HepG2 (cell line): ENCODE measurements around the gene NOC4L. TPM values are rescaled to one million over a fixed set of nuclear protein-coding genes. Genes with fewer than 3 reads are reported as not detected.

ENCODE experiments used
- ATAC-seq: fragments of 200-7000 bp; cut with Tn5 transposase; 3 replicates; pipeline ENCODE4 v1.9.1; 2020; ENCODE audit warnings: mild to moderate bottlenecking, moderate library complexity
- BruUV-seq: library from RNA; stranded (reverse); fragments of 400-500 nt; replicated peaks from 2 replicates; lab custom pipeline; 2021; lab: Mats Ljungman, UMichigan
- CTCF ChIA-PET: fragments of 300-600 bp; formaldehyde crosslinking; extraction: SDS; loops from one replicate; lab custom pipeline; 2021; ENCODE audit warnings: low total read pairs, inconsistent platforms, low intra/inter-chr PET ratio; lab: Yijun Ruan, JAX
- POLR2A ChIA-PET: fragments of 350-600 bp; sonication (Branson Sonifier 250); formaldehyde crosslinking; loops from one replicate; lab custom pipeline; 2020; ENCODE audit warnings: antibody characterized with exemption, inconsistent platforms; lab: Yijun Ruan, JAX
- DNase-seq: peaks from one replicate; pipeline ENCODE4 v3.0.0-alpha.2; 2015; ENCODE audit warnings: low spot score
- FAIRE-seq: peaks from 3 replicates; lab custom pipeline; 2011; peaks lifted over from hg19 to GRCh38; lab: Jason Lieb, UNC
- H2AFZ ChIP-seq: one replicate; pipeline ENCODE4 v1.6.1; 2011; ENCODE audit warnings: low read length, inconsistent platforms
- H3K27ac ChIP-seq: fragments of 300-600 bp; 3 replicates; pipeline ENCODE4 v1.8.0; 2011; ENCODE audit warnings: mixed run types, mild to moderate bottlenecking, mixed read lengths, low read length, inconsistent platforms; ENCODE audit not compliant: insufficient read depth; ENCODE audit errors: extremely low read length
- H3K27me3 ChIP-seq, 2 experiments: fragments of 200-600 bp in 1 of 2; 2 replicates in 1 of 2; 3 replicates in 1 of 2; pipeline versions ENCODE4 v1.6.0 to v1.8.0; 2011; ENCODE audit warnings: low read length in 2 of 2, mild to moderate bottlenecking in 2 of 2, moderate library complexity in 2 of 2, inconsistent platforms in 1 of 2; ENCODE audit not compliant: insufficient read depth in 2 of 2, control insufficient read depth in 1 of 2
- H3K36me3 ChIP-seq, 2 experiments: fragments of 200-600 bp in 1 of 2; replicated peaks in 1 of 2; 2 replicates in 1 of 2; 3 replicates in 1 of 2; pipeline versions ENCODE4 v1.5.1 to v1.8.0; 2011; ENCODE audit warnings: low read length in 2 of 2, inconsistent platforms in 1 of 2; ENCODE audit not compliant: insufficient read depth in 2 of 2, control insufficient read depth in 1 of 2
- H3K4me1 ChIP-seq: 2 replicates; pipeline ENCODE4 v1.5.1; 2012; ENCODE audit warnings: low read length, inconsistent platforms; ENCODE audit not compliant: insufficient read depth
- H3K4me2 ChIP-seq: 2 replicates; pipeline ENCODE4 v1.6.0; 2011; ENCODE audit warnings: low read depth, low read length, inconsistent platforms
- H3K4me3 ChIP-seq, 3 experiments: fragments of 200-600 bp in 1 of 3; sonication (generic), shearing (Covaris generic) in 1 of 3; replicated peaks in 1 of 3; 2 replicates each; pipeline ENCODE4 v1.5.1; 2011 to 2016; ENCODE audit warnings: low read length in 3 of 3, inconsistent platforms in 2 of 3, low read depth in 2 of 3, mild to moderate bottlenecking in 2 of 3, control low read depth in 1 of 3, mixed read lengths in 1 of 3; ENCODE audit not compliant: insufficient read depth in 1 of 3
- H3K79me2 ChIP-seq: one replicate; pipeline ENCODE4 v1.6.1; 2011; ENCODE audit warnings: low read length, inconsistent platforms; ENCODE audit not compliant: insufficient read depth
- H3K9ac ChIP-seq: 2 replicates; pipeline ENCODE4 v1.6.0; 2011; ENCODE audit warnings: mild to moderate bottlenecking, low read depth, low read length, inconsistent platforms; ENCODE audit not compliant: insufficient read depth
- H3K9me3 ChIP-seq: 2 replicates; pipeline ENCODE4 v1.5.1; 2012; ENCODE audit warnings: mild to moderate bottlenecking, low read length
- H4K20me1 ChIP-seq: 2 replicates; pipeline ENCODE4 v1.6.0; 2011; ENCODE audit warnings: inconsistent platforms, mild to moderate bottlenecking, low read length, moderate library complexity; ENCODE audit not compliant: insufficient read depth
- MNT ChIP-seq: fragments of 450-650 bp; IDR thresholded peaks from 2 replicates; pipeline ENCODE4 v1.6.1; 2016
- ZNF552 ChIP-seq: sonication (generic); formaldehyde crosslinking; IDR thresholded peaks from 2 replicates; pipeline ENCODE4 v1.9.0; 2022; ENCODE audit warnings: missing genetic modification reagents, mild to moderate bottlenecking, borderline replicate concordance
- ZNF749 ChIP-seq: sonication (generic); formaldehyde crosslinking; IDR thresholded peaks from 2 replicates; pipeline ENCODE4 v1.8.0; 2022; ENCODE audit warnings: mild to moderate bottlenecking, missing genetic modification reagents, moderate library complexity, borderline replicate concordance
- ZNF75D ChIP-seq: sonication (generic); formaldehyde crosslinking; IDR thresholded peaks from 2 replicates; pipeline ENCODE4 v1.8.1; 2023; ENCODE audit warnings: missing genetic modification reagents, mild to moderate bottlenecking, borderline replicate concordance
- WGBS: methylation state at CpG from one replicate; pipeline ENCODE4 v1.1.6; 2017; ENCODE audit warnings: low lambda C conversion rate; 5-methylcytosine and 5-hydroxymethylcytosine counted together
- in situ Hi-C: cut with HindIII; loops from 2 replicates; pipeline ENCODE4 v1.10.0; 2017; ENCODE audit warnings: low pct_unique_long_range_greater_than_20kb; ENCODE audit not compliant: extremely low pct_ligation_motif_present
- intact Hi-C: fragments of 100-400 bp; cut with micrococcal nuclease; formaldehyde crosslinking; loops from one replicate; pipeline ENCODE4 v1.10.0; 2022; ENCODE audit not compliant: unreplicated experiment
- polyA plus RNA-seq, 8 experiments: library from polyadenylated mRNA; depleted of rRNA in 3 of 8; stranded (reverse) in 7 of 8; unstranded in 1 of 8; fragments of >200 nt; fragmentation: Illumina TruSeq in 4 of 8; extraction: Trizol in 4 of 8; gene quantifications; 2 replicates each; pipeline versions ENCODE4 v1.2.1 to v1.2.3, GENCODE V29; 2011 to 2016; ENCODE audit warnings: low read depth in 4 of 8, missing spikeins in 1 of 8, mixed read lengths in 1 of 8; ENCODE audit not compliant: insufficient read depth in 1 of 8
- total RNA-seq, 5 experiments: library from RNA; depleted of rRNA; stranded (reverse); fragments of >200 nt; fragmentation: Illumina TruSeq; extraction: Trizol; gene quantifications; 2 replicates each; pipeline ENCODE4 v1.2.3, GENCODE V29; 2016; ENCODE audit warnings: low read depth in 1 of 5
- TF ChIP-seq, protein P1 (sequence below): sonication (generic); formaldehyde crosslinking; conservative IDR thresholded peaks from 2 replicates; pipeline ENCODE4 v1.8.0; 2022; ENCODE audit warnings: mild to moderate bottlenecking, moderate library complexity, missing genetic modification reagents

NOC4L gene
- total and polyA plus RNA-seq, 2 of the 13 experiments (the other 11 are each of a cell fraction or from before 2014, with no cell fraction given), result 4.3 to 14.6 TPM

DNA sequence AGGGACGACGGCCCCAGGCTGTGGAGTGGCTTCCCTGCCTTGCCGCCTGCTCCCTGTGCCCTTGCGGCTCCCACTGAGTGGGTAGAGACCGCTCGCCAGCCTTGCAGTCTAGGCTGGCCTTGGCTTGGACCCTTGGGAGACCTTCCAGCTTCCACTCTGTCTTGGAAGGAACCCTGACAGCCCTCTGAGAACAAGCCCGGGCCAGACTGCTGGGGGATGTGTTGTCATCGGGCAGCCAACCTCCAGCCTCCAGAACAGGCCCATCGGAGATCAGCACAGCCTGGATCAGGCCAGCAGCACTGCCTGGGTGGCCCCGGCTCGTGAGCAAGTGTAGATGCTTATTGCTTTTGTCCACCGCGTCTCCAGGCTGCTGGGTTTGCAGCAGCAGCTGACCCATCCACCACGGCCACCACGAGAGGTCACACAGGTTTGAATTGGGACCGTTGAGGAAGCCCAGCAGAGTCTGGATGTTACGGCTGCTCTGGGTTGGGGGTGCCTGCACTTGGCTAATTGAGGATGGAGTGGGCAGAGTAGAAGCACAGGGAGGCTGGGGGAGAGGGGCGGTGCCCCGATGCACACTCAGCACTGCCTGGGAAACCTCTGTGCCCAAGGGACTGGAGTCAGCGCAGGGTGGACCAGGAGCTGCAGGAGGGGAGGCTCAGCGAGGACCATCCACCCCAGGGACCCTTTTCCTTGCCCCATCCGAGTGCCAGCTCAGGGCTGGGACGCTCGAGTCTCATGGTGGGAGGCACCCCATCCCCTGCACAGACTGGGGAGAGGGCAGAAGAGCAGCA, 55.5 kb downstream of the NOC4L start (continued):
- no peak for TF ChIP-seq ZNF75D

- Histone ChIP-seq H3K4me3 (no peak overlapping the region), H3K36me3 (no peaks in the 10 kb centered on the region), H3K79me2 (no peaks in the 10 kb centered on the region), H3K4me1 (no peaks in the 10 kb centered on the region), H3K27ac (no peak overlapping the region), H2AFZ (no peak overlapping the region), H3K4me2 (no peak overlapping the region), H3K9ac (no peak overlapping the region), H3K9me3 (no peaks in the 10 kb centered on the region), H4K20me1 (peaks cover 7% of the 10 kb centered on the region; the same call in 1 of the 2 replicates), H3K27me3 (peaks cover 45 to 99% of the 10 kb centered on the region in 2 experiments)
- intact Hi-C loops, result no loop called here
- ChIA-PET CTCF (no interaction called here), POLR2A (no interaction called here)
- no peak for DNase-seq
- in situ Hi-C loops, result no loop called here
- TF ChIP-seq, protein P1, sequence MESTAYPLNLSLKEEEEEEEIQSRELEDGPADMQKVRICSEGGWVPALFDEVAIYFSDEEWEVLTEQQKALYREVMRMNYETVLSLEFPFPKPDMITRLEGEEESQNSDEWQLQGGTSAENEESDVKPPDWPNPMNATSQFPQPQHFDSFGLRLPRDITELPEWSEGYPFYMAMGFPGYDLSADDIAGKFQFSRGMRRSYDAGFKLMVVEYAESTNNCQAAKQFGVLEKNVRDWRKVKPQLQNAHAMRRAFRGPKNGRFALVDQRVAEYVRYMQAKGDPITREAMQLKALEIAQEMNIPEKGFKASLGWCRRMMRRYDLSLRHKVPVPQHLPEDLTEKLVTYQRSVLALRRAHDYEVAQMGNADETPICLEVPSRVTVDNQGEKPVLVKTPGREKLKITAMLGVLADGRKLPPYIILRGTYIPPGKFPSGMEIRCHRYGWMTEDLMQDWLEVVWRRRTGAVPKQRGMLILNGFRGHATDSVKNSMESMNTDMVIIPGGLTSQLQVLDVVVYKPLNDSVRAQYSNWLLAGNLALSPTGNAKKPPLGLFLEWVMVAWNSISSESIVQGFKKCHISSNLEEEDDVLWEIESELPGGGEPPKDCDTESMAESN (CRISPR knock-in tag), result no peak
- TF ChIP-seq ZNF749 (no peak), ZNF552 (no peak), MNT (peak; percentile 97)
- ATAC-seq, result no peak
- no TSS peak for BruUV-seq
- WGBS, result 4% methylated on average over 7 of the region's 19 CpGs
- FAIRE-seq, result no peak
Measured at GRCh38 chr12:132200800-132201199, 56.5 kb downstream of the NOC4L start.
